ENCODE measurements around the gene P2RX6. TPM values are rescaled to one million over a fixed set of nuclear protein-coding genes. Genes with fewer than 3 reads are reported as not detected.

P2RX6 gene
- total and polyA plus RNA-seq, 12 donors, result 0.07 to 7.7 (median 3.2) TPM

GRCh38 chr22:20995329-20996030 lies 19.5 kb upstream of the P2RX6 start:
- ATAC-seq, result no peak
- 91 to 94% methylated on average over 23 of the region's 23 CpGs for WGBS, 2 donors
- intact Hi-C loops (cut with DNase I), result no loop called here
- Histone ChIP-seq H3K36me3 (peaks cover 0 to 100% (median 42%) of the 10 kb centered on the region in 9 donors), H3K27me3 (no peaks in the 10 kb centered on the region), H3K4me1 (peaks cover 1 to 14% (median 11%) of the 10 kb centered on the region in 9 donors), H3K4me3 (no peak overlapping the region), H3K27ac (no peak overlapping the region), H3K9me3 (no peaks in the 10 kb centered on the region)
- no peak for TF ChIP-seq CTCF (IDR thresholded peaks at IDR 0.05)
- DNase-seq, result no peak

GRCh38 chr22:20996031-20996410 lies 18.9 kb upstream of the P2RX6 start:
- DNase-seq (no peak), ATAC-seq (no peak)
- WGBS, 2 donors, result 94% methylated on average over 10 of the region's 10 CpGs
- H3K36me3 ChIP-seq, result peaks cover 0 to 95% (median 42%) of the 10 kb centered on the region in 9 donors
- no peak overlapping the region for H3K27ac ChIP-seq
- H3K4me1 ChIP-seq, result peaks cover 7 to 19% (median 16%) of the 10 kb centered on the region in 9 donors
- intact Hi-C loops (cut with DNase I), result no loop called here
- no peaks in the 10 kb centered on the region for H3K9me3 ChIP-seq
- no peak for TF ChIP-seq CTCF (IDR thresholded peaks at IDR 0.05)
- H3K27me3 ChIP-seq, result no peaks in the 10 kb centered on the region
- H3K4me3 ChIP-seq, result no peak overlapping the region

- intact Hi-C loops (cut with DNase I), result no loop called here
Observed at GRCh38 chr22:20996598-20997535, 18.1 kb upstream of the P2RX6 start.

More at GRCh38 chr22:20996598-20997535, 18.1 kb upstream of the P2RX6 start:
- WGBS, 2 donors, result 89 to 91% methylated on average over 27 of the region's 27 CpGs
- Histone ChIP-seq H3K36me3 (peaks cover 0 to 86% (median 38%) of the 10 kb centered on the region in 9 donors), H3K9me3 (no peaks in the 10 kb centered on the region), H3K4me1 (peaks cover 11 to 23% (median 20%) of the 10 kb centered on the region in 9 donors), H3K4me3 (no peak overlapping the region), H3K27me3 (no peaks in the 10 kb centered on the region), H3K27ac (no peak overlapping the region)
- ATAC-seq (no peak), DNase-seq (no peak)
- TF ChIP-seq CTCF (IDR thresholded peaks at IDR 0.05), result no peak

Measured in heart right ventricle (tissue), 16 donors.